Inflammatory macrophage treated with lipopolysaccharide for 1 hour (primary cell): ENCODE data around the gene TADA2A.

ENCODE experiments used
- DNase-seq, 2 donors: peaks; one replicate each; pipeline ENCODE4 v3.0.0-alpha.2; 2020 to 2022

TADA2A gene, protein sequence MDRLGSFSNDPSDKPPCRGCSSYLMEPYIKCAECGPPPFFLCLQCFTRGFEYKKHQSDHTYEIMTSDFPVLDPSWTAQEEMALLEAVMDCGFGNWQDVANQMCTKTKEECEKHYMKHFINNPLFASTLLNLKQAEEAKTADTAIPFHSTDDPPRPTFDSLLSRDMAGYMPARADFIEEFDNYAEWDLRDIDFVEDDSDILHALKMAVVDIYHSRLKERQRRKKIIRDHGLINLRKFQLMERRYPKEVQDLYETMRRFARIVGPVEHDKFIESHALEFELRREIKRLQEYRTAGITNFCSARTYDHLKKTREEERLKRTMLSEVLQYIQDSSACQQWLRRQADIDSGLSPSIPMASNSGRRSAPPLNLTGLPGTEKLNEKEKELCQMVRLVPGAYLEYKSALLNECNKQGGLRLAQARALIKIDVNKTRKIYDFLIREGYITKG

DNA sequence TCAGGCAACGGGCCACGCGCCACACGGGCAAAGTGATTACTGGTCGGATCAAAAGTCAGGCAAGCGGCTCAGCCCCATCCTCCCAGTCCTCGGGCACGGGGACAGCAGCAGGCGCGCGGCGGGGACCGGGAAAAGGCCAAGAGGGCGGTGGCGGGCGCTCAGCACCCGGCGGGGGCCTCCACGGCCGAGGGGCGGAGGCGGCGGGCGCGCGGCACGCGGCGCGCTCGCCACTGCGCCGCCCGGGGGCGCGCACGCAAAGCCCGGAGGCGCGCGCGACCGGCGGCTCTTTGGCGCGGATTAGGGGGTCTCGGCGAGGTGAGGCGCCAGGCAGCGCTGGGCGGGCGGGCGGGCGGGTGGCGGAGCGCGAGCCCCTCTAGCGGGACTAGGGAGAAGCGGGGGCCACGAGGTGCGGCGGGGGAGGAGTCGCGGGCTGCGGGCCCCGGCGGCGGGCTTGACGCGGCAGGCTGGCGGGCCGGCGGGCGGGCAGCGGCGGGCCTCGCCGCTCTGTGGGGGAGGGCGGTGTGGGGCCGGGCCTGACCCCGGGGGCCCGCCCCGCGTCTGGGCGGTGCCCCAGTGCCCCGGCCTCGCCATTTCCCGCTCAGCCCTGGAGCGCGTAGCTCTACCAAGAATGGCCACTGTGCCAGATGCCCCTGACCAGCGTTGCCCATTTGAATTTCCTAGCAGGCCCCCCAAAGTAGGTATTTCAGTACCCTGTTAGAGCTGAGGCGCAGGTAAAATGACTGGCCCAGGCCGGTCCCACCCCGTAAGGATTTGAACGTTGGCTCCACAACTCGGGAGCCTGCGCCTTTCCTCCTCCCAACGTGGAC is at the start of gene TADA2A, which contains the start of gene ACACA:
Gene TADA2A (plus strand): TSS at position 252 of the 827 bp plus-strand sequence. CDS start 4,480 bp downstream, outside the sequence.
Gene ACACA (minus strand): TSS at position 202 of the 827 bp plus-strand sequence. CDS start 537 bp downstream, outside the sequence.
- peak; percentile 81 to 85 for DNase-seq

DNA sequence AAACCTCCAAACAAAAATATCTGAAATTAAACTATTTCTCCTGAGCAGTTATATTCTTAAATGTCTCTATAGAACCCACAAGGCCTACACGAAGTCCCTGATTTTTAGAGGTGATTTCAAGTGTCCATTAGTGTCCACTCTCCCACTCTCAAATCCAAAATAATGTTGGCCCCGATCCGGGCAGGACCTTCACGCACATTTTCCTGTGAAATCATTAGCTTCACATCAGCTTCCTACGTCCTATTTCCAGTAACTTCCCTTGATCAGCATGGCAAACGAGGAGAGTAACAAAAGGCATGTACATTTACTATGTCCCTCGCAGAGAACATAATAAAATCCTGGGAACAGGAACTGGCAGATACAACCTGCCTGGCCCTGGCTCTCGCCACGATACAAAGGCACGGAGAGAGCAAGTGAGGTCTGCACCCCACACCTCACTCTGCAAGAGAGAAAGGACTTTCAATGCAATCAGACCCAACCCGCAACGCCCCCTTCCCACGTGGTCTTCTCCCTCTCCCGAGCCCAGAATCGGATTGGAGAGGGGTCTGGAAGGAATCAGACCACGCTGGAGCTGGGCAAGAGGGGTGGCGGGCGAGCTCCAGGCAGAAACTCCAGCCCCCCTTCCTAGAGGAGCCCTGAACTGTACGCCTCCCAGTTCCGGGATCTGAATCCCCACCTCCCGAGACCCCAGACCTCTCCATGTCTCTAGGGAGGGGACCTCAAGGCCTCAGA is 48.4 kb upstream of the TADA2A start:
- DNase-seq, result peak; percentile 37 to 41

DNA sequence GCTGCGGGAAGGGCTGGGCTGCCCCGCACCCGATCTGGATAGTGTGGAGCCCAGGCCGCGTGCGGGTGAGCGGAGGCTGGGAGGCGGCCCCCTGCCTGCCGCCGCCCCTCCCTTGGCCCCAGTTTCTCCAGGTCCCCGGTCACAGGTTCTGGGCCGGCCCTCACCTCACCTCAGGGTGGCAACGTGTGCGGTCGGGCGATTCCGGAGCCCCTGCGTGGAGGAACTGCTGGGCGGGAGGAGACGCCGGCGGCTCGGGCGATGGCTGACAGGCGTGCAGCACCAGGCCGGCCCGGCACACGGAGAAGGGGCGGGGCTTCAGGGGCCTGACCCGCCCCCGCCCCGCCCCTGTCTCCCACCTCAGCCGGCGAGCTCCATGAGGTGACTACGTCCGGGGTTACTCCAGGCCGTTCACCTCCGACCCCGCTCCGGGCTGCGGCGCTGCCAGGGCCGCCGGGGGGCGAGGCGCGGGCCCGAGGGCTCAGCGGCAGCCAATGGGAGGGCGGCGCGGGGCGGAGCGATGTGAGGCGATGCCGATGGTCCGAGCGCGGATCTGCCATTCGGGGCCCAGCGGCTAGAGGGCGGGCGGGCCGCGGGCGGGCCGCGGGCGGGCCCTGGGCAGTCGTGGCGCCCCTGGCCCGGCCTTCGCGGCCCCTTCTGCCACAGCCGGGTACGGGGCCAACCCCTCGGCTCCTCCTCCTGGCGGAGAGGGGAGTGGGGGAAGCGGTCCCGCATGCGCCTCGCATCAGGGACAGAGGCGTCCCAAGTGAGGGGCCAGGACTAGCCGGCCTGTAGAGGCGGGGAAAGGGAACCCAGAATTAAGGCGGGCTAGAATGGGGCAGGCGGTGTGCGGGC is 47.6 kb upstream of the TADA2A start:
- peak; percentile 91 for DNase-seq

DNA sequence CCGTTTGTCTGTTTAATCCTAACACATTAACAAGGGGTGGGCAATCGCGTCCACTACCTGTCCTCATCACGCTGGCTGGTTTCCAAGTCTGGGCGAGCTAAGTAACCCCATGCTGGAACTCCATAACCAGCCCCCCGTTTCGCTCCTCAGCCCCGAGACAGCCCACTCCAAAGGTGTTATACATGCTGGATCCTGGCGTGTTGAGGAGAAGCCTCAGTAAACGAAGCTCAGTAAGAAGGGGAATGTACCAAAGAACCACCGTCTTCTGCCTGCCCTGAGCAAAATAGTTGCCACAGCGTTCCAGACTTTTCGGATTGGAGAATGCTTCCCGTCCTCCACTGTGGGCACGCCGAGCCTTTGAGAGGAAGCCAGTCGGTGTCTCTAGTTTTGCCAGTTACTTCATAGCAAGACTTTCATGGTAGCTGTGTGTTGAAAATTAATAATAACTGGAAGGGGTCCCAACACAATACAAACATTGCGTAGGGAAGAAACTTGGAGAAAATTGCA is 47.0 kb upstream of the TADA2A start:
- DNase-seq, result peak; percentile 10 to 12

DNA sequence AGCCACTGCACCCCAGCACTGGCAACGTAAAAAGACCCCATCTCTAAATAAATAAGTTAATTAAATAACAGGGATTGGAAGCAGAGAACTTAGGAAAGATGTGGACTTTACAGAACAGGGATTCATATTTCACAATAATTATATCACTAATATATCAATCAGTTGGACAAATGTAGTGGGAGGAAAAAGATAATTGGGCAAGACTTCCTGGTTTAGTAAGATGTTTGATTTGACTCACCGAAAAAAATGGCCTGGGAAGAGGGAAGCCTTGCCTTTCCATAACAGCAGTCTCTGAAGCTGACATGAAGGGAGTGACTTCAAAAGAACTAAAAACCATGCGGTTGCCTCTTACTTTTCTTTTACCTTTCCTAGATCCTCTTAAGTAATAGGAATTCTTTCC is 46.1 kb upstream of the TADA2A start:
- DNase-seq, result peak; percentile 36 to 47

DNA sequence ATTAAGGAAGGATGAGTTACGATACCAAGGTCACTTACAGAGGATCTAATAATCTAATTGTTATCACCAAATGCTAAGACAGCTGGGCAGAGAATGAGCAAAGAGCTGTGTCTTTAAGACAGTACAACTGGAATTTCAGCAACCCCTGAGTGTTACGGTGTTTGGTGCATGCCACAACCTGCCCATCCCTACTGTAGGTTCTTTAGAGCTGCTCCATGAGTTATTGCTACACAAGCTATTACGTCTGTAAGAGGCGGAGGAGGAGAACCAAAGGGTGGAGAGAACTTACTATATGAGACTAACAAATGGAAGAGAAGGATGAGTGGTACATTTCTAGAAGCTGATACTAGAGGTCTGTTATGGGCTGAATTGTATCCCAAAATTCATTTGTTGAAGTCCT is 45.1 kb upstream of the TADA2A start:
- no peak for DNase-seq

DNA sequence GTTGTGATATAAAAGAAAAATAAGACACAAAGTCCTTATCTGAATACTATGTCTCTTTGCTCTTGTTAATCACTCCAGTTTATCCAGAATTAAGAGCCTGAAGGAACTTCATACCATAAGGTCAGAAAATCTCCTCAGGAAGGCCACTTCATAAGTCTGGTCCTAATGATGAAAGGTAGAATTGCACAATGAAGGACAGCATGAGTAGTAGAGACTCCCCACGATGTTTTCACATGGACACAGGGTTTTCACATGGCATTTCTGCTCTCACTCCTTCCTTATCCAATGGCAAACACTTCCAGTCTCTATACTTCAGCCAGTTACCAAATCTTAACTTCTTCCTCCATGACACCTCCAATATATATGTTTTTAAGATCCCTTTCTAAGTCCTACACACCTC is 41.1 kb upstream of the TADA2A start:
- peak in 1 of 2 donors; percentile 9 for DNase-seq

DNA sequence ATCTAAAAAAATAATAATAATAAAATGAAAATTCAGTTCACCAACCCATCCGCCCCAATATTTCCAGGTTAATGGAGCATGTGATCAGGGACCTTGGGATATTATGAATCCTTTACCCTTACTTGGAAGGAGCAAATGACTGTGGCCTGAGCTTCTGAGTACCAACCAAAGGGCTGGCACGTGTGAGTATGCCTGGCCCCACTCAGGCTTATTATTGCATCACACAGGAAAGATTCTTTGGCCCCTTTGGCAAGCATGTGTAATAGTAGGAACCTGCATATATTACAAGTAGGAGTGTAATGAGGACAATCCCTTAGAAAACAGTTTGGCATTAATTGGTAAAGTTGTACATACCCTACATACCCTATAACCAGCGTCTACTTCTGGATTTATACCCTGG is 38.1 kb upstream of the TADA2A start:
- peak in 1 of 2 donors; percentile 22 for DNase-seq

DNA sequence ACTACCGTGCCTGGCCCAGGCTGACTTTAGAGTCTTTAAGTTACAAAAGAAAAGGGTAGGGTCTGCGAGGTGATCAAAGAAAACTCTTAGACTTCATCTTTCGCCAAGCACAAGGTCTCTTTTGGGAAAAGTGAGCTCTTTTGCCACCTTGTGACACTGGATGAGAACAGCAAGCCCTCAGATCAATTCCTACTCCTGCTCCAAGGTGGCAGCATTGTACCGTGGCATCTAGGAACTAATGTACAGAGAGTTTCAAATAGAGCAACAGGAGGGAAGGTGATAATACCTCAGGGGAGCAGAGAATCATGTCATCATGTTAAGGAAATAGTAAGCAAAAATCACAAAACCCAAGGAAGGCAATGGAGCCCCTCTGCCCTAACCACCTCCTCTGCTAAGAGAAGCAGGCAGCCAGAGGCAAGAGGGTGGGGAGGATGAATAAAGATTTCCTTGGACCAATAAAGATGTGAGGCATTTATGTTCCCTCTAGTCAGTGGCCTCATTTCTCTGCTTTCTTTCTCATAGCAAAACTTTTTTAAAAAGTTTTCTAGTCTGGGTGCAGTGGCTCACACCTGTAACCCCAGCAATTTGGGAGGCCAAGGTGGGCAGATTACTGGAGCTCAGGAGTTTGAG is 33.0 kb upstream of the TADA2A start:
- peak; percentile 54 to 78 for DNase-seq

DNA sequence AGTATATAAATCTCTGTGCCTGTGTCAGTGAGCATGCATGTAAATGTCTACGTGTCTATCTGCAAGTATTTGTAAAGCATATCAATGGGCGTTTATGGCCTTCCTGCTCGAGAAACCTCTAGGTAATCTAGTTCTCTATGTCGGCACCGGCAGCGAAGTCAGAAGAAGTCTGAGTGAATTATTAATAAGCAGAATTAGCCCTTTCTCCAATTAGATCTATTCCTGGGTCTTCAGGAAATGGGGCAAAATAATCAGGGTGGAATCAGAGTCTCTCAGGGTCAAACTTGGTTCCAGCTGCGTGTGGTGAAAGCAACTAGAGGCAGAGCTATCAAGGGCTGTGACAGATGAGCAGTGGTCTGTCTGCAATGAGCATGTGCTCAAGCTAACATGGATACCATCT is 31.0 kb upstream of the TADA2A start, which contains the start of gene C17orf78:
Gene C17orf78 (plus strand): TSS at position 280 of the 400 bp plus-strand sequence. CDS start 108 bp downstream, at position 388.
- no peak for DNase-seq

DNA sequence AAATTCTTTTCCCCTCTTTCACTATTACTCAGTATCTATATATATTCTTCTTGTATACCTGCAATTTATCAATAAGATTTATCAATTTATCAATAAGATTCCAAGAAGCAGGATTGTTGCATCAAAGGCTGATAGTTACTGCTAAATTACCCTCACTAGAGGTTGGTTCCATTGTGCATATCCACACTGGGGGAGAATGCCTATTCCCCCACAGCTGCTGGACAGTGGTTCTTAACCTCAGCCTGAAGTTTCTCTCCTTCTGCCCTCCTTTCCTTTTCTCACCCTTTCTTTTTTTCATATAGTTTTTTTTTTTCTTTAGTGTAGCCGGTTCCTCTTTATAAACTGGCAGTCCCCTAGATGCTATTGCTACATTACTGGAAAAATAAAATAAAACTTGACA is 24.6 kb upstream of the TADA2A start:
- DNase-seq, result no peak

DNA sequence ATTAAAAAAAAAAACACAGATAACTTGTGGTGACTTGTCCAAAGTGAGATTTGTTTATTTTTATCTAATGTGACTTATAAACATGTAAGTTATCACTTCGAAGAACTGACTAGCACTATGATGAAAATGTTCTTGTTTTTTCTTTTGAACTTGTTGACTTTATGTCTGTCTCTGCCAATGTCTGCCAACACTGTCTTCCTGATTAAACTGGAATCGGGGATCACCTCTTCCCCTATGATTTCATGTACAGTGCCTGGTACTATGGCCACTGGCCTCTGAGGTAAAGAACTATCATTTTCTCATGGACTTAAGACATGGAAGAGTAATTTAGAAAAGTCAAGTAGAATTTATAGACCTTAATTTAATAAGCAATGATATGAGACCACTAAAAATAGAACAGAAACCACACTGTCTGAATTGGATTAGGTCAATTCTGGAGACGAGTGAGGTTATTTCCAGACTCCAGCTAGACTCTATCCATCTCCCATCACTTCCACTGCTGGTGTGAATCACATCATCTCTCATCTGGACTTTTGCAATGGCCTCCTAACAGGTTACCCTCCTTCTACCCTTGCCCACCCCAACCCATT is 22.0 kb upstream of the TADA2A start:
- no peak for DNase-seq

DNA sequence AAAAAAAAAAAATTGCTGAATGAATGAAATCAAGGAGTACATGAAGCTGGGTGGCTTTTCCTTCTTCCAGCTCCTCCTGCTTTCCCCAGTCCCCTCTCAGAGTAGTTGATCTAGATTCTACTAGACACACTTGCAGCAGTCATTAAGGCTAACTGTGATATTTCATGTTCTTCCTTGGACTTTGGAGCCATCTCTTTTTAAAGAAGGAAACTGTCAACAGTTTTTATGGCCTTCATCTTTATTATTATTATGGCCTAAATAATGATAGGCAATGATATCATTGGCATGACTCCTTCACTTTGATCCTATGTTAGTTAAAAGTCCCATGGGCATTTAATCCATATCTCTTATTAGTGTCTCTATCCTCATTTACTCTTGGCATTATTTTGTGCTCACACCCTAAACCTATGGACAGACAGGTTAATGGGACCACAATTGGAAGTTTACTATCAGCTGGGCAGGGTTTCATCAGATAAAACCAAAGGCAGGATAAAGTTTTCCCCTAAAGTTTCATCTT is 21.2 kb upstream of the TADA2A start:
- no peak for DNase-seq

DNA sequence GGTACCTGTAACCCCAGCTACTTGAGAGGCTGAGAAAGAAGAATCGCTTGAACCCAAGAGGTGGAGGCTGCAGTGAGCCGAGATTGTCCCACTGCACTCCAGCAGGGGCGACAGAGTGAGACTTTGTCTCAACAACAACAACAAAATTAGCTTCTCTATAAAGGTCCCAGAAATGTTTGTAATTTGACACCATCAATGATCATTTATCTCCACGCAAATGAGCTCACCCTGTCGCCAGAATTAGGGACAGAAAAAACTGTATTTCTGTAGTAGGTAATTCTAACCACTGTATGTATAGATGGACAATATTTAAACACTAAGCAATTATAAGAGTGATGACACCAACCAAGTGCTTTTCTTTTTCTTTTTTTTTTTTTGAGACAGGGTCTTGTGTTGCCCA is 20.2 kb upstream of the TADA2A start:
- no peak for DNase-seq

DNA sequence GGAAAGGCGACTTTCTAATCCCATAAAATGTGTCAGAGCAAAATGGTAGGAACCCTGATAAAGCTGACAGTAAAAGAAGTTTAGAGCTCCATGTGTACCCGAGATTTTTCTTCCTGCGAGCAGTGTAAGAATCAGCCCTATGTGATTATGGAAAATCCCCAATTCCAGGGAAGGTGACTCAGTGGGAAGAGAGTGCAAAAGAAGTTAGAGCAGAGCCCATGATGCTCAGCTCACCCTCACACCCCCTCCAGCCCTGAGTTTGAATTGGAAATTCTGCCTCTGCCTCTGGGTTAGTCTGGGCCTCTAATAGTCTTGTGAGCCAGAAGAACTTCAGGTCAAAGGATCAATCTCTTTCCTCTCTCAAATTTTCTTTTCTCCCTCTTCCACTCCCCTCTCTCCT is 18.4 kb upstream of the TADA2A start:
- DNase-seq, result no peak

DNA sequence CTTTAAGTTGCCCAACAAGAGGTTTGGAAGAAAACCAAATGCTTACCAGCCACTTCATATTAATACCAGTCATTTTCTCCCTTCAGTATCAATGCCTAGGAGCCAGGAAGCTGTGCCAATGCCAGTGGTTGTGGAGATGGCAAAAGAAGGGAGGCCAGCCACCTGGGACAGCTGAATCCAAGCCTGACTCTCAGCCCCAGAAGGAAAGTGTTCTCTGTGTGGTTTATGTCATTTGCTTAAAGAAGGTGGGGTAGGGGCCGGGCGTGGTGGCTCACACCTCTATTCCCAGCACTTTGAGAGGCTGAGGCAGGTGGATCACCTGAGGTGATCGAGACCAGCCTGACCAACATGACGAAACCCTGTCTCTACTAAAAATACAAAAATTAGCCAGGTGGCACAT is 17.5 kb upstream of the TADA2A start:
- no peak for DNase-seq

DNA sequence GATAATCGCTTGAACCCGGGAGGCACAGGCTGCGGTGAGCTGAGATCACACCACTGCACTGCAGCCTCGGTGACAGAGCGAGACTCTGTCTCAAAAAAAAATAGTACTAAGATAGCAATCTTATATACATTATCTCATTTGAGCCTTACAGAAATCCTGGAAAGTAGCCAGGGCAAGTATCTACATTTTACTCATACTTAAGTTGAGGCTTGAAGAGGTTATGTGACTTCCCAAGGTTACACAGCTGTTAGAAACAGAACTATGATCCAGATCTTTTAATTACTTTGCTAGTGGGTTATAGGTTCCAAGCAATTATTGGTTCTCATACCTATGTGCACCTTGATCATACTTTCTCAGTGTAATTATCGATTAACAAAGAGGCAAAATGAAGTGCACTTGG is 15.5 kb upstream of the TADA2A start:
- no peak for DNase-seq

DNA sequence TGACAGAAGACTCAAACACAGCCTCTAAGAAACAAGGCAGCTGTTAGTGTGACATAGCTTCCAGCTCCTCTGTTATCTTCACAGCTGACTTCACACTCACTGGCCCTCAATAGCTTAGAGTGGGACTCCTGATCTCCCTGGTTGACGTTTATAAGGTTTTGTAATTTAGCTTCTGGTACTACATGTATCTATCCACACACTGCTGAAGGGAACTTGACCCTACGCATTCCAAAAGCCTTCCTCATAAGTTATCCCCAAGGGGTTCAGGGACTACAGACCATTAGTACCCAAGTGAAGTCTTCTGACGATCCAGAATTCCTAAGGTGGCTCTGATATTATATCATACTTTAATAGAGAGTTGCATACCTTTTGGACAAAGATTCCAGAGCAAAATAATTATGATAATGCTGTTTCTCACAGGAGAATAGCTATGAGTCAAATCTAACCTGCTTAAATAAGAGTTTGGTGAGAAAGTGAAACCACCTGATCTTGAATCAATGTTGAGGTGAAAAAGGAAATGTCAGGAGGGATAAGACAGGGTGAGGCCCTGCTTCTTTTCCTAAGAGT is 14.6 kb upstream of the TADA2A start:
- DNase-seq, result no peak

DNA sequence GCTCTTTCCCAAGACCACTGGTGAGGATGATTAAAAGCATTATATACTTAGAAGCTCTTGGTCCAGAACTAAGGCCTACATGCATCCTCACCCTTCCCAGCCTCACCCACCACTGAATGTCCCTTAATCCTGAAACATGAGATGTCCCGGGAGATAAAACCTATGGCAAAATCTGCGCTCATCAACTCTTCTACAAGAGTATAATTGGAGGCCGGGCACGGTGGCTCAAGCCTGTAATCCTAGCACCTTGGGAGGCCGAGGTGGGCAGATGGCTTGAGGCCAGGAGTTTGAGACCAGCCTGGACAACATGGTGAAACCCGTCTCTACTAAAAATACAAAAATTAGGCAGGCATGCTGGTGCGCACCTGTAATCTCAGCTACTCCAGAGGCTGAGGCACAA is 13.3 kb upstream of the TADA2A start:
- no peak for DNase-seq

DNA sequence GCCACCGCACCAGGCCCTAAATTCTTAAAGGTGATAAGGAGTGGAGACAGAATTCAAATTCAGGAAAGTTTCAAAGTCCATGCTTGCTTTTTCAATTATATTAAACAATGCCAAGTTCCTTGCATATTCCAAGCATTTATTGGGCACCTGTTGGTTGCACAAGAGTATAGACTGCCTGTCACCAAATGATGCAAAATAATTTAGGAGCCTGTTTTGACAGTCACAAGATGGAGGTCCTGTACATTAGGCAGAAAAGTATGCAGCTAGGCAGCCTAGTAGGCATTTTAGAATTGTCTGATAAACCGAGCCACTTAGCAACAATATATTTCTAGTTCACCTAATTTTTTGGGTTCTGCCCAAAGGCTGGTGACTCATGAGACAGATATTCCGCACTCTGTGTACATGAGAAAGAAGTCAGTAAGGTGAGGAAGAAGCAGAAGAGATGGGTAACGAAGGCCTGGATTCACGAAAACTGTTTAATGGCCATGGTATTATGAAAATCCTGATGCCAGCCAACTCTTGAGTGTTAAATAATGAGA is 7.4 kb upstream of the TADA2A start:
- DNase-seq, result no peak
